Inflammatory macrophage (primary cell): ENCODE data around the gene ANO9.

Source experiments
- DNase-seq, 2 donors: peaks; one replicate each; pipeline ENCODE4 v3.0.0-alpha.2; 2020 to 2022

The ANO9 gene

DNA sequence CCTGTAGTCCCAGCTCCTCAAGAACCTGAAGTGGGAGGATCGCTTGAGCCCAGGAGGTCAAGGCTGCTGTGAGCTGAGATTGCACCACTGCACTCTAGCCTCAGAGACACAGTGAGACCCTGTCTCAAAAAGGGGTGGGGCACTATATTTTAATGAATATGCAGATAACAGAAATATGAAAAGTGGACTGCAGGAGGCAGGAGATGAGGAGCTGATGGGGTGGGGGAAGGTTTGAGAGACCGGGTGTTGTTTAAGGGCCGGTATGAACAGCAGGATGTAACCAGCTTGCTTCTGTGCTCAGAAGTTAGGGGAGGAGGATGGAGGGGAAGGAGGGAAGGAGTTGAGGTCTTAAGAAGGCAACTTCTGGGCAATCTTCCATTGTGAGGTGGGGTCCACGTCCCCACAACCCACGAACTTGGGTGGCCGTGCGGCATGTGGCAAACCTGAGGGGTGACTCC lies 73.8 kb downstream of the ANO9 start:
- DNase-seq, result no peak
